Astrocyte (in vitro differentiated cells and primary cell): ENCODE measurements around the gene PTPN4. TPM values are rescaled to one million over a fixed set of nuclear protein-coding genes. Genes with fewer than 3 reads are reported as not detected.

ENCODE experiments used
- DNase-seq: peaks from one replicate; pipeline ENCODE4 v3.0.0-alpha.2; 2010; ENCODE audit warnings: low read depth
- FAIRE-seq: peaks from 2 replicates; lab custom pipeline; 2011; peaks lifted over from hg19 to GRCh38; lab: Jason Lieb, UNC
- H2AFZ ChIP-seq: 2 replicates; pipeline ENCODE4 v1.6.0; 2012; ENCODE audit warnings: low read depth, low read length, inconsistent platforms
- H3K27ac ChIP-seq: 2 replicates; pipeline ENCODE4 v1.5.1; 2011; ENCODE audit warnings: low read depth, low read length, inconsistent platforms
- H3K27me3 ChIP-seq: 2 replicates; pipeline ENCODE4 v1.6.0; 2011; ENCODE audit warnings: low read length, inconsistent platforms; ENCODE audit not compliant: insufficient read depth
- H3K36me3 ChIP-seq: 2 replicates; pipeline ENCODE4 v1.5.1; 2011; ENCODE audit warnings: low read length, inconsistent platforms; ENCODE audit not compliant: insufficient read depth
- H3K4me1 ChIP-seq: 2 replicates; pipeline ENCODE4 v1.5.1; 2011; ENCODE audit warnings: low read length, inconsistent platforms; ENCODE audit not compliant: insufficient read depth
- H3K4me2 ChIP-seq: 2 replicates; pipeline ENCODE4 v1.6.0; 2012; ENCODE audit warnings: low read length, inconsistent platforms
- H3K4me3 ChIP-seq: 2 replicates; pipeline ENCODE4 v1.5.1; 2011; ENCODE audit warnings: low read depth, mild to moderate bottlenecking, low read length, inconsistent platforms; ENCODE audit not compliant: insufficient read depth
- H3K79me2 ChIP-seq: 2 replicates; pipeline ENCODE4 v1.6.0; 2012; ENCODE audit warnings: mild to moderate bottlenecking, low read length, inconsistent platforms; ENCODE audit not compliant: insufficient read depth
- H3K9ac ChIP-seq: 2 replicates; pipeline ENCODE4 v1.6.0; 2012; ENCODE audit warnings: mild to moderate bottlenecking, low read length, inconsistent platforms
- H3K9me3 ChIP-seq: 2 replicates; pipeline ENCODE4 v1.5.1; 2012; ENCODE audit warnings: low read depth, mild to moderate bottlenecking, low read length, inconsistent platforms; ENCODE audit not compliant: insufficient read depth
- H4K20me1 ChIP-seq: 2 replicates; pipeline ENCODE4 v1.6.0; 2012; ENCODE audit warnings: low read length, inconsistent platforms; ENCODE audit not compliant: insufficient read depth
- H3K27ac Mint-ChIP-seq: one replicate; pipeline ENCODE4 v1.8.0; 2021; ENCODE audit warnings: mild to moderate bottlenecking, mixed read lengths; ENCODE audit not compliant: unreplicated experiment
- H3K27me3 Mint-ChIP-seq: one replicate; pipeline ENCODE4 v1.8.0; 2021; ENCODE audit warnings: low read depth, mixed read lengths; ENCODE audit not compliant: unreplicated experiment
- H3K36me3 Mint-ChIP-seq: one replicate; pipeline ENCODE4 v1.8.0; 2021; ENCODE audit warnings: low read depth, mixed read lengths; ENCODE audit not compliant: unreplicated experiment
- H3K4me1 Mint-ChIP-seq: one replicate; pipeline ENCODE4 v1.8.0; 2021; ENCODE audit warnings: low read depth, mixed read lengths; ENCODE audit not compliant: unreplicated experiment
- H3K4me3 Mint-ChIP-seq: one replicate; pipeline ENCODE4 v1.8.0; 2021; ENCODE audit warnings: mild to moderate bottlenecking, moderate library complexity, mixed read lengths; ENCODE audit not compliant: unreplicated experiment
- H3K9me3 Mint-ChIP-seq: one replicate; pipeline ENCODE4 v1.8.0; 2021; ENCODE audit warnings: mild to moderate bottlenecking, mixed read lengths; ENCODE audit not compliant: unreplicated experiment
- CTCF ChIP-seq: IDR thresholded peaks from 2 replicates; pipeline ENCODE4 v1.5.1; 2011; ENCODE audit warnings: low read depth, mild to moderate bottlenecking, inconsistent platforms, low read length, moderate library complexity; ENCODE audit not compliant: insufficient read depth
- EZH2 ChIP-seq: IDR thresholded peaks from 2 replicates; pipeline ENCODE4 v1.6.1; 2012; ENCODE audit warnings: mild to moderate bottlenecking, low read length, inconsistent platforms; ENCODE audit not compliant: insufficient read depth
- total RNA-seq: library from RNA; stranded (reverse); gene quantifications from 2 replicates; pipeline ENCODE4 v1.2.1, GENCODE V29; 2021

Gene PTPN4
- total RNA-seq, 1 donor from 2014 or later = 38.2 TPM

- H3K4me3 Mint-ChIP-seq = no peak overlapping the region
These were observed 12.4 kb downstream of the PTPN4 start for GRCh38 chr2:119772128-119772527.

GRCh38 chr2:119772767-119773166 lies 13.0 kb downstream of the PTPN4 start:
- Mint-ChIP-seq H3K27me3 (no peaks in the 10 kb centered on the region), H3K36me3 (peaks cover 7% of the 10 kb centered on the region), H3K4me3 (no peak overlapping the region), H3K4me1 (no peaks in the 10 kb centered on the region), H3K27ac (no peak overlapping the region), H3K9me3 (no peaks in the 10 kb centered on the region)
- Histone ChIP-seq H3K9me3 (no peaks in the 10 kb centered on the region), H3K4me2 (no peak overlapping the region), H3K9ac (no peak overlapping the region), H3K27me3 (no peaks in the 10 kb centered on the region), H3K27ac (no peak overlapping the region), H3K4me1 (no peaks in the 10 kb centered on the region), H4K20me1 (peaks cover 40% of the 10 kb centered on the region), H3K36me3 (no peaks in the 10 kb centered on the region), H3K4me3 (no peak overlapping the region), H2AFZ (no peak overlapping the region), H3K79me2 (peaks cover 37% of the 10 kb centered on the region)
- TF ChIP-seq EZH2 (no peak), CTCF (no peak)
- DNase-seq (no peak), FAIRE-seq (no peak)

More at GRCh38 chr2:119772128-119772527, 12.4 kb downstream of the PTPN4 start:
- no peak for TF ChIP-seq CTCF
- no peak for TF ChIP-seq EZH2
- Histone ChIP-seq H3K27me3 (no peaks in the 10 kb centered on the region), H3K4me2 (no peak overlapping the region), H3K27ac (no peak overlapping the region), H3K4me1 (no peaks in the 10 kb centered on the region), H4K20me1 (peaks cover 43% of the 10 kb centered on the region), H3K79me2 (peaks cover 43% of the 10 kb centered on the region), H3K9ac (no peak overlapping the region), H2AFZ (no peak overlapping the region), H3K4me3 (no peak overlapping the region), H3K36me3 (no peaks in the 10 kb centered on the region), H3K9me3 (no peaks in the 10 kb centered on the region)
- H3K27ac Mint-ChIP-seq = no peak overlapping the region
- H3K27me3 Mint-ChIP-seq = no peaks in the 10 kb centered on the region
- DNase-seq (no peak), FAIRE-seq (no peak)
- no peaks in the 10 kb centered on the region for H3K9me3 Mint-ChIP-seq
- H3K36me3 Mint-ChIP-seq = peaks cover 7% of the 10 kb centered on the region
- no peaks in the 10 kb centered on the region for H3K4me1 Mint-ChIP-seq

- H3K9me3 Mint-ChIP-seq = no peaks in the 10 kb centered on the region
- H3K4me1 Mint-ChIP-seq = no peaks in the 10 kb centered on the region
- Histone ChIP-seq H3K36me3 (no peaks in the 10 kb centered on the region), H2AFZ (no peak overlapping the region), H3K4me3 (no peak overlapping the region), H3K4me2 (no peak overlapping the region), H3K27me3 (no peaks in the 10 kb centered on the region), H3K9me3 (no peaks in the 10 kb centered on the region), H3K4me1 (no peaks in the 10 kb centered on the region), H3K79me2 (peaks cover 26% of the 10 kb centered on the region), H3K27ac (no peak overlapping the region), H4K20me1 (peaks cover 34% of the 10 kb centered on the region), H3K9ac (no peak overlapping the region)
- H3K4me3 Mint-ChIP-seq = no peak overlapping the region
- TF ChIP-seq CTCF = no peak
- TF ChIP-seq EZH2 = no peak
- H3K36me3 Mint-ChIP-seq = peaks cover 7% of the 10 kb centered on the region
- no peaks in the 10 kb centered on the region for H3K27me3 Mint-ChIP-seq
- DNase-seq (no peak), FAIRE-seq (no peak)
- no peak overlapping the region for H3K27ac Mint-ChIP-seq
These were observed 14.3 kb downstream of the PTPN4 start for GRCh38 chr2:119774026-119774425.
